Right cardiac atrium (tissue), 5 donors: Measurements from ENCODE around the gene GADD45G. TPM values are rescaled to one million over a fixed set of nuclear protein-coding genes. Genes with fewer than 3 reads are reported as not detected.

Experiments used
- ATAC-seq, 2 donors: fragments of 200-7000 bp; cut with Tn5 transposase; one replicate each; pipeline versions ENCODE4 v1.8.0 to v1.9.1; 2020; ENCODE audit warnings: moderate library complexity in 2 of 2, mild to moderate bottlenecking in 1 of 2
- DNase-seq, 3 donors: peaks; one replicate each; pipeline ENCODE4 v3.0.0-alpha.2; 2020
- H3K27ac ChIP-seq: one replicate; pipeline ENCODE4 v1.5.1; 2013; ENCODE audit warnings: mild to moderate bottlenecking, low read length, control low read depth, moderate library complexity
- H3K27me3 ChIP-seq: one replicate; pipeline ENCODE4 v1.6.1; 2013; ENCODE audit not compliant: control insufficient read depth, insufficient read depth
- H3K4me1 ChIP-seq: one replicate; pipeline ENCODE4 v1.6.1; 2013; ENCODE audit warnings: low read length; ENCODE audit not compliant: control insufficient read depth, insufficient read depth
- H3K4me3 ChIP-seq: one replicate; pipeline ENCODE4 v1.5.1; 2013; ENCODE audit warnings: low read length, control low read depth
- H3K9me3 ChIP-seq: one replicate; pipeline ENCODE4 v1.6.1; 2013; ENCODE audit warnings: low read length; ENCODE audit not compliant: control insufficient read depth
- WGBS: extraction: QIAGEN DNeasy Blood & Tissue Kit; methylation state at CpG from one replicate; pipeline ENCODE4 v1.1.7; 2013; 5-methylcytosine and 5-hydroxymethylcytosine counted together
- intact Hi-C, 4 donors: fragments of 100-400 bp; cut with DNase I; formaldehyde crosslinking; loops; one replicate each; pipeline versions ENCODE4 v1.11.0 to v1.14.0; 2022 to 2023
- polyA plus RNA-seq: library from polyadenylated mRNA; stranded (reverse); fragments of 200-250 nt; gene quantifications from one replicate; pipeline ENCODE4 v1.2.3, GENCODE V29; 2013
- total RNA-seq, 4 donors: library from RNA; stranded (reverse); fragmentation: NEBNext Ultra II Directional; extraction: Animal tissue kit (Norgen Biotek cat#: 25700); gene quantifications; one replicate each; pipeline ENCODE4 v1.2.1, GENCODE V29; 2021
- donor health status: healthy with polysubstance abuse.
- donor health status: DM: no; HTN: yes; CAD: no.
- donor health status: DM: no; HTN: no; CAD: no.
- donor health status: DM: no; HTN: yes; CAD: no; lungs with severe emphysema.
- donor health status: DM: yes; HTN: yes; CAD: no.

The GADD45G gene
- total and polyA plus RNA-seq, 5 donors = 27.6 to 157 (median 102) TPM

GRCh38 chr9:89633920-89634319 is 29.1 kb downstream of the GADD45G start:
- intact Hi-C loops = no loop called here
- ATAC-seq = no peak

GRCh38 chr9:89634995-89635742 is 30.4 kb downstream of the GADD45G start:
- no peak for DNase-seq
- intact Hi-C loops = no loop called here
- peak in 1 of 2 donors; percentile 37 for ATAC-seq
- H3K9me3 ChIP-seq = no peaks in the 10 kb centered on the region
- 38% methylated on average over 7 of the region's 7 CpGs for WGBS
- H3K27ac ChIP-seq = no peak overlapping the region
- H3K4me1 ChIP-seq = peaks cover 10% of the 10 kb centered on the region
- no peaks in the 10 kb centered on the region for H3K27me3 ChIP-seq
- H3K4me3 ChIP-seq = no peak overlapping the region

More at GRCh38 chr9:89633920-89634319, 29.1 kb downstream of the GADD45G start:
- Histone ChIP-seq H3K27me3 (no peaks in the 10 kb centered on the region), H3K4me3 (no peak overlapping the region), H3K9me3 (no peaks in the 10 kb centered on the region), H3K4me1 (peaks cover 6% of the 10 kb centered on the region), H3K27ac (no peak overlapping the region)
- 95% methylated on average over 9 of the region's 9 CpGs for WGBS
- no peak for DNase-seq

GRCh38 chr9:89635816-89636215 is 31.0 kb downstream of the GADD45G start:
- ATAC-seq = no peak

GRCh38 chr9:89637787-89638186 is 33.0 kb downstream of the GADD45G start:
- H3K9me3 ChIP-seq = no peaks in the 10 kb centered on the region
- intact Hi-C loops = no loop called here
- no peaks in the 10 kb centered on the region for H3K27me3 ChIP-seq
- 95% methylated on average over 6 of the region's 6 CpGs for WGBS
- no peak overlapping the region for H3K4me3 ChIP-seq
- ATAC-seq = no peak
- no peak overlapping the region for H3K27ac ChIP-seq
- DNase-seq = peak in 1 of 3 donors; percentile 35
- peaks cover 12% of the 10 kb centered on the region for H3K4me1 ChIP-seq

More at GRCh38 chr9:89635816-89636215, 31.0 kb downstream of the GADD45G start:
- Histone ChIP-seq H3K9me3 (no peaks in the 10 kb centered on the region), H3K4me3 (no peak overlapping the region), H3K4me1 (peaks cover 12% of the 10 kb centered on the region), H3K27me3 (no peaks in the 10 kb centered on the region), H3K27ac (no peak overlapping the region)
- WGBS = 72% methylated on average over 5 of the region's 5 CpGs
- no peak for DNase-seq
- intact Hi-C loops = no loop called here

- DNase-seq = peak in 1 of 3 donors; percentile 32
- no peaks in the 10 kb centered on the region for H3K9me3 ChIP-seq
- H3K27me3 ChIP-seq = no peaks in the 10 kb centered on the region
- no peak overlapping the region for H3K4me3 ChIP-seq
- no peak for ATAC-seq
- peaks cover 12% of the 10 kb centered on the region for H3K4me1 ChIP-seq
- H3K27ac ChIP-seq = no peak overlapping the region
- WGBS = 77% methylated on average over 5 of the region's 5 CpGs
- intact Hi-C loops = no loop called here
Measured at GRCh38 chr9:89638359-89638758, 33.5 kb downstream of the GADD45G start.

DNA sequence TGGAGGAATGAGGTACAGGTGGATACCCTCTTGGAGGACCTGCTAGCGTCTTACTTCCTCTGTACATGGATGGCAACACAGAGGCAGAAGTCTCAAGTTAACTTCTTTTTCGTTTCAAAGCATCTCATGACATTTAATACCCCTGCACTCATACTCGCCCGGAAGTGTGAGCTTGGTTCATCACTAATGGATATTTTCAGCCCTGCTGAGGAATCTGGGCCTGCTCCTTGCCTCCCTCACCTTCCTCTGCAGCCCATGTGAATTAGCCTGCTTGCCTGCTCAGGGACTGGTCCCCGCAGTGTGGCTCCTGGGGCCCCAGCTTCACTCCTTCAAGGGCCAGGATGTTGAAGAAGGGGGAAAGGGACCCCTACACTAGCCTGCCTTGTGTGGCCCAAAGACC is 34.1 kb downstream of the GADD45G start:
- peak; percentile 3 to 9 for ATAC-seq
- H3K4me1 ChIP-seq = peaks cover 12% of the 10 kb centered on the region
- peak overlapping the region; percentile 83 for H3K27ac ChIP-seq
- intact Hi-C loops = no loop called here
- 68% methylated on average over 5 of the region's 5 CpGs for WGBS
- DNase-seq = no peak
- H3K9me3 ChIP-seq = no peaks in the 10 kb centered on the region
- H3K27me3 ChIP-seq = no peaks in the 10 kb centered on the region
- H3K4me3 ChIP-seq = no peak overlapping the region

- Histone ChIP-seq H3K4me3 (no peak overlapping the region), H3K9me3 (no peaks in the 10 kb centered on the region), H3K27ac (peak overlapping the region; percentile 83), H3K27me3 (no peaks in the 10 kb centered on the region), H3K4me1 (peaks cover 12% of the 10 kb centered on the region)
- peak; percentile 80 to 92 for ATAC-seq
- peak; percentile 82 to 95 (median 93) for DNase-seq
- intact Hi-C loops = no loop called here
- WGBS = 21% methylated on average over 13 of the region's 13 CpGs
Measured at GRCh38 chr9:89639367-89639795, 34.6 kb downstream of the GADD45G start.

- Histone ChIP-seq H3K27me3 (no peaks in the 10 kb centered on the region), H3K9me3 (no peaks in the 10 kb centered on the region), H3K27ac (peak overlapping the region; percentile 83), H3K4me1 (peaks cover 12% of the 10 kb centered on the region), H3K4me3 (no peak overlapping the region)
- no peak for ATAC-seq
- 60% methylated on average over 5 of the region's 5 CpGs for WGBS
- intact Hi-C loops = no loop called here
- DNase-seq = no peak
Measured at GRCh38 chr9:89639961-89640360, 35.1 kb downstream of the GADD45G start.

- Histone ChIP-seq H3K9me3 (no peaks in the 10 kb centered on the region), H3K4me1 (peaks cover 10% of the 10 kb centered on the region), H3K27ac (no peak overlapping the region), H3K27me3 (no peaks in the 10 kb centered on the region), H3K4me3 (no peak overlapping the region)
- peak; percentile 4 to 50 for ATAC-seq
- whole genome bisulfite sequencing = 68% methylated on average over 11 of the region's 11 CpGs
- peak in 2 of 3 donors; percentile 70 to 78 for DNase-seq
- intact Hi-C loops = no loop called here
Measured at GRCh38 chr9:89640361-89640760, 35.5 kb downstream of the GADD45G start.

DNA sequence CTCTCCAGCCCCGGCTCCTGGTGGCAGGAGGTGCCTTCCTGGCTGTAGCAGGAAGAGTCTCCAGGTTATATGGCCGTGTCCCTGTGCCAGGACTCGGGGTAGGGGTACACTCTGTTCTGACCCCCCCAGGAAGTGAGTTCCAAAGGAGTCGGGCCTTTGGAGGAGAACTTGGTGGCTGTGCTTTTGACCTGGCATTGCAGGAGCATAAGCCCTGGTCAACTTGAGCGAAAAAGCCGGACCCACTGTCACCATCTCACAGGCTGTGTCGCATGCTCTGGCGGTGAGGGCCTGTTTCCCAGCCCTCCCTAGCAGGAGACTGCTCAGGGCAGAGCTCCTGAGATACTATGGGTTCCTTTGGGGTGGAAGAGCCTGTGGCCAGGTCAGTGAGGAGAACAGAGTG is 36.0 kb downstream of the GADD45G start:
- H3K27me3 ChIP-seq = no peaks in the 10 kb centered on the region
- 84% methylated on average over 8 of the region's 8 CpGs for WGBS
- H3K4me3 ChIP-seq = no peak overlapping the region
- DNase-seq (peak in 1 of 3 donors; percentile 36), ATAC-seq (no peak)
- peaks cover 7% of the 10 kb centered on the region for H3K4me1 ChIP-seq
- no peak overlapping the region for H3K27ac ChIP-seq
- intact Hi-C loops = no loop called here
- no peaks in the 10 kb centered on the region for H3K9me3 ChIP-seq

DNA sequence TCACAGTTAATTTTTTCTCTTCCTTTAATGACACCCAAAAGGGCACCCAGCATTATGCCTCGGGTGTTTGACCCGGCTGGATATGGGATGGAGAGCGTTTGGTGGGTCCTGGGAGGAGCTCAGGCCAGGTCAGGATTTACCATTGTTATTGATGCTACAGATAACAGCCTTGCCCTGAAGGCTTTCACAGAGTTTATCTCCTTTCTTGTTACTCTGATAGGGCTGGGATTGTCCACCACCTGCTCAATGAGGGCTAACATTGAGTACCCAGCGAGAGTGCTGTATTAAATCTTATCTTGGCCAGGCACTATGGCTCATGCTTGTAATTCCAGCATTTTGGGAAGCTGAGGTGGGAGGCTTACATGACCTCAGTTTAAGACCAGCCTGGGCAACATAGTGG is 37.2 kb downstream of the GADD45G start:
- no peak for ATAC-seq
- 94% methylated on average over 4 of the region's 4 CpGs for WGBS
- Histone ChIP-seq H3K9me3 (no peaks in the 10 kb centered on the region), H3K4me1 (peaks cover 7% of the 10 kb centered on the region), H3K27me3 (no peaks in the 10 kb centered on the region), H3K27ac (no peak overlapping the region), H3K4me3 (no peak overlapping the region)
- intact Hi-C loops = no loop called here
- DNase-seq = no peak
